GM18502 (cell line): ENCODE measurements around the gene MSANTD1.
A peak's percentile ranks its signal among the peaks of the same experiment; 100 is the strongest.

ENCODE experiments used
- ATAC-seq: cut with Tn5 transposase; IDR thresholded peaks from one replicate; pipeline ENCODE4 v1.9.1; 2021; ENCODE audit warnings: mild to moderate bottlenecking; ENCODE audit not compliant: unreplicated experiment, poor library complexity

The MSANTD1 gene

GRCh38 chr4:3246458-3247398 is 2.2 kb upstream of the MSANTD1 start:
- ATAC-seq, result no peak

- ATAC-seq, result no peak
Measured at GRCh38 chr4:3247399-3248177, 1.4 kb upstream of the MSANTD1 start.

DNA sequence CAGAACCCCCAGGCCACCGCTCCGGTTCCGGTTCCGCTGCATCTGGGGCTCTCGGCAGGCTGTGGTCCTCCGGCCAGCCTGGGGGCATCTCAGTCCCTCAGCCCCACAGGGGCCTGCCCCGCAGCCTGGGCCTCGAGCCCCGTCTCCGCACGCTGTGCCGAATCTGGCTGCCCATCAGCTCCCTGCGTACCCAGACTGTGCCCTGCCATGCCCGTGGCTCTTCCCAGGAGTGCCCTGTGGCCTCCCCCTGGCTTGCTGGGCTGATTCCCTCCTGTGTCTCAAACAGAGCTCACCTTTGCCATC is 830 bp upstream of the MSANTD1 start:
- ATAC-seq, result no peak

- ATAC-seq, result no peak
Measured at GRCh38 chr4:3249711-3250437, 915 bp downstream of the MSANTD1 start.

DNA sequence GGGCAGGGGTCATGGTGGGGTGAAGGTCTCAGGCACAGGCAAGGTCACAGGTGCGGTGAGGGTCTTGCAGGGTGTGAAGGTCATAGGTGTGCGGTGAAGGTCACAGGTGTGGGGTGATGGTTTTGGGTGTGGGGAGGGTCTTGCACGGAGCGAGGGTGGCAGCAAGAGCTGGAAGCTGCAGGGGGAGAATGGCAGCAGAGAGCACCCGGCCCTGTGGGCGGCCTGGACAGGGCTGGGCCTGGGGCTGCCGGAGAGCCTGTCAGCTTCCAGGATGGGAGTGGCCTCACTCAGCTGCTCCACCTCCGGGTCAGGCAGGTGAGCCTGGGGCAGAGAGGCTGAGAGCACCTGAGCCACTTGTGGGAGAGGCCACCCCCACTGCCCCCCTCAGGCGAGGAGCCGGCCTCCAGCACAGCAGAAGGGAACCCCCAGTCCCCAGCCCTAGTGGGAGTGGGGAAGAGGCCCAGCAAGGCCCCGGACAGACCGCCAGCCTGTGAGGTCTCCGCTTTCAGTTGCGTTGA is 1.5 kb downstream of the MSANTD1 start:
- ATAC-seq, result no peak

DNA sequence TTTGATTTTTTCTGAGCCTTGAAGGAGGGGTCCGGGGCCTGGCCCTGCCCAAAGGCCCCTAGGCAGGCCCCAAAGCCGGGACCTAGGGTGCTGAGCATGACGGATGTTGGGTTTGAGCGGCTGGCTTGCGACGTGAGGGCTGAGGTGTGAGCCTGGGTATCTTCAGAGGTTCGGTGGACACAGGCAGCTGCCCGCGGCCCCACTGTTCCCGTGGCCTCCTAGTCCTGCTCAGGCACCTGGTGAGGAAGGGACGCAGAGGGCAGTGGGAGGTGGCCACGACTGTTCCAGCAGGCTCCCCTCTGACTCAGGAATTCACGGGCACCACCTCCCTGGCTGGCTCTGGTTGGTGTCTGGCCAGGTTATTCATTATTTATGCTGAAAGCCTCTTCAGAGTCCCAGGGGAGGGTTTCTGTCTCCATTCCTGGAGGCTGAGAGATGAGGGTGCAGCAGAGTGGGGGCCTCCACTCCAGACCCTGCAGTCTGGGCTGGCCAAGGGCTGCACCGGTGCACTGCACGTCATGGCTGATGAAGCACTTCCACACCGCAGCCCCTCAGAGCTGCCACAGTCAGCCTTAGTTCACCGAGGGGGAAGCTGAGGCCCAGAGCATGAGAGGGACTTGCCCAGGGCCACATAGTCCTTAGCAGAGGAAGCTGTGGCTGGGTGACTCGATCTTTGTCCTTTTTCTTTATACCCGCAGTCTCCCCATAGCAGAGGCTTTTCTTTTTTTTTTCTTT is 2.2 kb downstream of the MSANTD1 start:
- ATAC-seq, result no peak

- ATAC-seq, result no peak
Measured at GRCh38 chr4:3251691-3252479, 2.9 kb downstream of the MSANTD1 start.

DNA sequence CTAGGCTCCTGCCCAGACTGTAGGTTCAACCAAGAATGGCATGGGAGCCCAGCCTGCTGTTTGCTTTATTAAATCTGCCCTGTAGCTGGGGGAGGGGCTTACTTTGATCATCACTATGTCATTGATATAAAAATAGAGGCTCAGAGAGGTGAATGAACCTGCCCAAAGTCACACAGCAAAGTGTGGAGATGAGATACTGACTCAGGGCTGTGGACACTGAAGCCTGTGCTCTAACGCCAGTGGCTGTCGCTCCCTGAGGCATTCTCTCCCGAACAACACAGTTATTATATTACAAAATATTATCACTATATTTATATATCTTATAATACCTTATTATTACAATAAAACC is 3.5 kb downstream of the MSANTD1 start:
- no peak for ATAC-seq

DNA sequence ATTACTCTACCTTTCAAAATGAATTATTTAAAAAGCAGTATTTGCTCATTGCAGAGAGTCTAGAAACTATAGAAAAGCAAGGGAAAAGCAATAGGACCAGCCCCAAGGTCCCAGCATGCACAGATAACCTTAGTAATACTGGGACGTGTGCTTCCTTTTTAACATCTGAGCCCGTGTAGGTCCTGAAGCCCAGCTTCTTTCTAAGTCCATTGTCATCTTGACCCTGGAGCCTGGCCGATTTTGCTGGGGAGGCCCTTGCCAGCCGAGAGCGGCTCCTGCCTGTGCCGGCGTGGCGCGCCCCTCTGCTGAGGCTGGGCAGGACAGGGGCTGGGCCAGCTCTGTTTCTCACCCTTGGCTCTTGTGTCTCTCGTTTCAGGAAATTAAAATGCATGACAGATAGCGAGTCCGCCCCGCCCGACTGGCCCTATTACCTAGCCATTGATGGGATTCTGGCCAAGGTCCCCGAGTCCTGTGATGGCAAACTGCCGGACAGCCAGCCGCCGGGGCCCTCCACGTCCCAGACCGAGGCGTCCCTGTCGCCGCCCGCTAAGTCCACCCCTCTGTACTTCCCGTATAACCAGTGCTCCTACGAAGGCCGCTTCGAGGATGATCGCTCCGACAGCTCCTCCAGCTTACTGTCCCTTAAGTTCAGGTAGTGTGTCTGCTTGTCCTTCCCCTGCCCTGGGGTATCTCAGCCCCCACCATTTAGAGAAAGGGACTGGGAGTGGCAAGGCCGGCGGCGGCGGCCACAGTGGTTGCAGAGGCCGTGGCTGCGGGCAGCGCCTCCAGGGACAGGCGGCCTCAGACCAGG is 4.1 kb downstream of the MSANTD1 start:
- no peak for ATAC-seq

DNA sequence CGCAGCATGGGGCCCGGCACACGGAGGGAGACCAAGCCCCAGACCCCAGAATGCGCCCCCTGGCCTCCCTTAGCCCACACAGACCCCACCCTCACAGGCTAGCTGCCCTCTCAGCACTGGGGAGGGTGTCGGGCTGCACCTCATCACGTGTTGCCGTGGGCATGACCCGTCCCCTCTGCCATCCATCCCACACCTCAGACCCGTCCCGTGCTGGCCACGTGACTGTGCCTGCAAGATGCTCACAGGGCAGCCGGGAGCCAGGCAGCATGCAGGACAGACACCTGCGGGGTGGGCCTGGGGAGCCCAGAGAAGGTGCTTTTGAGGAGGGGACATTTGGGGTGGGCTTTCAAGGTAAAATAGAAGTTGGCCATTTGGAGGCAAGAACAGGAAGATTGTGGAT is 4.8 kb downstream of the MSANTD1 start:
- ATAC-seq, result no peak

- ATAC-seq, result no peak
Measured at GRCh38 chr4:3254302-3255131, 5.6 kb downstream of the MSANTD1 start.

DNA sequence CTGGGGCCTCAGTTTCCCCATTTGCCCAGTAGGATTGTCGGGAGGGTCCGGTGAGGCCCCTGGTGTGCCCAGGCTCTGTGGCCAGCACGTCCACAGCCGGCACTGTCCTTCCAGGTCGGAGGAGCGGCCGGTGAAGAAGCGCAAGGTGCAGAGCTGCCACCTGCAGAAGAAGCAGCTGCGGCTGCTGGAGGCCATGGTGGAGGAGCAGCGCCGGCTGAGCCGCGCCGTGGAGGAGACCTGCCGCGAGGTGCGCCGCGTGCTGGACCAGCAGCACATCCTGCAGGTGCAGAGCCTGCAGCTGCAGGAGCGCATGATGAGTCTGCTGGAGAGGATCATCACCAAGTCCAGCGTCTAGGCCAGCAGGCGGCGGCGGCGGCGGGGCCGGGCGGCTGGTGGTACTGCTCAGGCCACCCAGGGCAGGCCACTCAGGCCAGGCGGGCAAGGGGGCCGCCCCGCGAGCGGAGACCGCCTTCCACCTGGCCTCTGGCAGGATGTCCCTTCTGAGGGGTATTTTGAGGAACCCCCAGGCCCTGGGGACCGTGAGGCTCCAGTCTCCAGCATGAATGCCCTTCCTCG is 6.7 kb downstream of the MSANTD1 start:
- no peak for ATAC-seq

GRCh38 chr4:3256230-3257102 is 7.5 kb downstream of the MSANTD1 start:
- ATAC-seq, result no peak

DNA sequence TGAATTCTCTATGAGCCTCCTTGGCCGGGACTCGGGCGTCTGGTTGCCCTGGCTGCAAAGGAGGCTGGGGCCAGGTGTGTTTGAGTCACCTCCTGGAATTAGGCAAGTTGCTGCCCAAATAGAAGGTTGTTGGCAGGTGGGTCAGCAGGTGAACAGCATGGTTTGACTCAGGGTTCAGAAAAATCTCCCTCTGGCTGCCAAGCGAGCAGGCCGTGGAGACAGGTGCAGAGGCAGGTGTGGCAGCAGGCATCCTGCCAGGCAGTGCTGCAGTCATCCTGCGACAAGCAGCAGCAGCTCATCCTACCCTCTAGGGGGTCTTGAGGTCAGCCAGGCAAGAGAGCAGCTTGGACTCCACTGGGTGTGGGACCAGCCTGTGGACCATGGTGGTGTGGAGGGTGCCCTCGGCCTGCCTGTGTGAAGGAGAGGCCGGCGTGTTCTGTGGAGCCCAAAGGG is 8.2 kb downstream of the MSANTD1 start:
- ATAC-seq, result peak; percentile 18

GRCh38 chr4:3257556-3258482 is 8.9 kb downstream of the MSANTD1 start:
- peak; percentile 52 for ATAC-seq
